GM10266 (cell line): ENCODE data around the gene GFOD2.

ENCODE experiments used
- DNase-seq: peaks from one replicate; pipeline ENCODE4 v3.0.0; 2012; ENCODE audit errors: extremely low spot score
- CTCF ChIP-seq: IDR thresholded peaks from 2 replicates; pipeline ENCODE4 v1.5.1; 2012; ENCODE audit warnings: mild to moderate bottlenecking, low read depth; ENCODE audit not compliant: control insufficient read depth, insufficient read depth; ENCODE audit errors: missing control alignments

GFOD2 gene

GRCh38 chr16:67657017-67657608, 62.0 kb downstream of the GFOD2 start:
- no peak for DNase-seq
- no peak for TF ChIP-seq CTCF

GRCh38 chr16:67656344-67657016, 62.6 kb downstream of the GFOD2 start:
- no peak for DNase-seq
- TF ChIP-seq CTCF = no peak

- DNase-seq = no peak
- no peak for TF ChIP-seq CTCF
Observed at GRCh38 chr16:67655363-67655762, 63.8 kb downstream of the GFOD2 start.

GRCh38 chr16:67654403-67654911, 64.7 kb downstream of the GFOD2 start:
- DNase-seq = no peak
- no peak for TF ChIP-seq CTCF

- TF ChIP-seq CTCF = no peak
- DNase-seq = peak; percentile 47
Observed at GRCh38 chr16:67653789-67654402, 65.2 kb downstream of the GFOD2 start.

GRCh38 chr16:67653128-67653788, 65.9 kb downstream of the GFOD2 start:
- peak; percentile 40 for DNase-seq
- TF ChIP-seq CTCF = no peak
